Adipocyte (in vitro differentiated cells): ENCODE data around the gene NKX1-1.

Experiments used
- DNase-seq: peaks from one replicate; pipeline ENCODE4 v3.0.0-alpha.2; 2015; ENCODE audit warnings: low read depth
- H3K27me3 ChIP-seq: replicated peaks from 2 replicates; pipeline ENCODE4 v1.7.0; 2013; ENCODE audit warnings: mild to moderate bottlenecking, low read length, moderate library complexity; ENCODE audit not compliant: control insufficient read depth, insufficient read depth
- H3K36me3 ChIP-seq: 2 replicates; pipeline ENCODE4 v1.7.0; 2013; ENCODE audit warnings: low read length, mild to moderate bottlenecking, moderate library complexity; ENCODE audit not compliant: control insufficient read depth, insufficient read depth, severe bottlenecking
- H3K4me1 ChIP-seq: 2 replicates; pipeline ENCODE4 v1.7.0; 2013; ENCODE audit warnings: mild to moderate bottlenecking, low read length, moderate library complexity; ENCODE audit not compliant: control insufficient read depth, insufficient read depth
- H3K4me3 ChIP-seq: 2 replicates; pipeline ENCODE4 v1.7.0; 2013; ENCODE audit warnings: mild to moderate bottlenecking, low read length, moderate library complexity
- H3K9ac ChIP-seq: 2 replicates; pipeline ENCODE4 v1.7.0; 2013; ENCODE audit warnings: mild to moderate bottlenecking, low read length, moderate library complexity
- H3K9me3 ChIP-seq: 2 replicates; pipeline ENCODE4 v1.7.0; 2013; ENCODE audit warnings: mild to moderate bottlenecking, low read length, moderate library complexity; ENCODE audit not compliant: control insufficient read depth

The NKX1-1 gene

DNA sequence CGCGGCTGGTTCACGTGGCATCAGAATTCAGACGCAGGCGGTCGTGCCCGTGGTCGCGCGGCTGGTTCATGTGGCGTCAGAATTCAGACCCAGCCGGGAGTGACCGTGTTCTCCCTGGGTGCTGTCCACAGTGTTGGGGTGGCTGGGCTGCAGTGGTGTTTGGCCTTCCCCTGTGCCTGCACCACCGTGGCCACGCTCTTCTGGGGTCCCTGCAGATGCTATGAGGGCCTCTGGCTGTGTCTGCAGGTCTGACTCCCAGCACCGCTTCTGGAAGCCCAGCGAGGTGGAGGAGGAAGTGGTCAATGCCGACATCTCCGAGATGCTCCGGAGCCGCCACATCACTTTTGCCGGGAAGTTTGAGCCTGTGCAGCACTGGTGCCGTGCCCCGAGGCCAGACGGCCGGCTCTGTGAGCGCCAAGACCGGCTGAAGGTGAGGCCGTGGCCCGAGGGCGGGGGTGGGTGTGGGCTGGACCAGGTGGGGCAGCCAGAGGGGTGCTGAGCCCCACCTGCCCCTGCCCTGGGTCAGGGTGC is 26.4 kb downstream of the NKX1-1 start:
- no peaks in the 10 kb centered on the region for H3K9me3 ChIP-seq
- DNase-seq = no peak
- no peaks in the 10 kb centered on the region for H3K27me3 ChIP-seq

DNA sequence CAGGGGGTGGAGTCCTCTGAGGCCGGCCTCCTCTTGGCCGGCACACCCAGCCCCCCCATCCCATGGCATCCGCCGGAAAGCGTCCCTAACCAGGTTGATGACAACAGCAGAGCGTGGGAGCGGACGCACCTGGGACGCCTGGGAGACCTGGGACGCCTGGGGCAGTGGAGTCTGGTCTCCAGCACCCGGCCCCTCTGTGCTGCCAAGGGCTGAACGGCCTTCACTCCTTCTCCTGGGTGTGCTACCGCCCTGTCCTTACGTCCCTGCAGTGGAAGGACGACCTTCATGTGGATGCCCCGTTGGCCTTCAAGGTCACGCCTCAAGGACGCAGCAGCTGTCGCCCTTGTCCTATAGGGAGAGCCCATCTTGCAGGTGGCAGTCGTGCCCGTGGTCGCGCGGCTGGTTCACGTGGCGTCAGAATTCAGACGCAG is 26.9 kb downstream of the NKX1-1 start:
- H3K4me1 ChIP-seq = no peaks in the 10 kb centered on the region
- DNase-seq = no peak
- no peaks in the 10 kb centered on the region for H3K27me3 ChIP-seq
- no peaks in the 10 kb centered on the region for H3K9me3 ChIP-seq
- H3K4me3 ChIP-seq = no peak overlapping the region
- peaks cover 27% of the 10 kb centered on the region for H3K36me3 ChIP-seq
- no peak overlapping the region for H3K9ac ChIP-seq

More for the DNA sequence above, 26.4 kb downstream of the NKX1-1 start:
- no peak overlapping the region for H3K4me3 ChIP-seq
- no peaks in the 10 kb centered on the region for H3K4me1 ChIP-seq
- H3K9ac ChIP-seq = no peak overlapping the region
- H3K36me3 ChIP-seq = peaks cover 22% of the 10 kb centered on the region

DNA sequence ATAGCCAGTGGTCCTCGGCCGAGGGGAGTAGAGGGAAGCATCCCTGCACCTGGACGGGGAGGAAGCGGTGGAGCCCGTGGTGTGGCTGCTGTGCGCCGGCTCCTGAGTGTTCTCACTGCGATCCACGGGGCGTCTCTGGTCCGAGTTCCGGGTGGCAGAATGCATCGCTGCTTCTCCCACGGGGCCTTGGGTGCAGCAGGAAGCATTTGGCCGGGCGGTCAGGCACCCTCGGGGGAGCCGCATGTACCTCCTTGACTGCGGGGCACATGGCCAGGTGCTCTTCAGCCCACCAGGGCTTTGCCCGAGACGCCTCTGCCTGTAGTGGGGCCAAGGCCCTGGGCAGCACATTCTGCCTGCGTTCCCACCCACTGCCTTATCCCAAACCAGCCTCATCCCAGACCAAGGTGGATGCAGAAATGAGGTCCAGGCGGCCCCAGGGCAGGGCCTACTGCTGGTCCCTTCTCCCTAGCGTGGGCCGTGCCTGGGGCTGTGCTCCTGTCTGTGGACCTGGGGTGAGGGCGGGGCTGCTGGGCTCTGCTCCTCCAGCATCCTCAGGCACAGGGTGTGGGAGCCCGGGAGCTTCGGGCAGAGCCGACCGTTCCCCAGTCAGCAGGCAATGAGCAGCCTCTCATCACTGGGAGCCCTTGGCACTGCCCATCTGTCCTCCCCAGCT is 27.5 kb downstream of the NKX1-1 start:
- H3K9me3 ChIP-seq = no peaks in the 10 kb centered on the region
- DNase-seq = no peak
- no peak overlapping the region for H3K9ac ChIP-seq
- no peak overlapping the region for H3K4me3 ChIP-seq
- H3K4me1 ChIP-seq = no peaks in the 10 kb centered on the region
- peaks cover 25% of the 10 kb centered on the region for H3K36me3 ChIP-seq
- no peaks in the 10 kb centered on the region for H3K27me3 ChIP-seq

DNA sequence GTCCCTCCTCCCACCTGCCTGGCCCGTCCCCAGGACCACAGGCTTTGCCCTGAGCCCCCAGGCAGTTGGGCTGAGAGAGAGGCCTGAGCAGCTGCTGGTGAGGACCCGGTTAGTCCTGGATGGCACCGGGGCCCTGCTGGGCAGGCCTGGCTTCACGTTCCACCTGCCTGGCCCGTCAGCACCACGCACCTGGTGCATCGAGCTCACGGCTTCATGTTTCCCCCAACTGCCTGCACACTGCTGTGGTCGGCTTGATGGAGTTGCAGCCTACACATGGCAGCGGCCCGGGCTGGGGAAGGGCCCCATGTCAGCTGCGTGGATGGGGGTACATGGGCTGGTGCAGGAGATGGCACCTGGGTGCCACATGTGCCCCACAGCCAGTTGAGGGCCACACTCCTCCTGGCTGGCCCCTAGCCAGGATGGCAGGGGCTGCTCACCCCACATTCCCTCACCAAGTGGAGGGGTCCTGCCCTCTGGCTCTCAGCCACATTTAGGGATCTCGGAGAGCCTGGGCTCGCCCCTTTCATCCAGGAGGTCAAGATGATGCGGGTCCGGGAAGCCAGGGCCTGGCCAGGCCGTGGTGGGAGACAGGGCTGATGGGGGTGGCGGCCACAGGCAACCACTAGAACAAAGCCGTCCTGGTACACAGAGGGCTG is 28.5 kb downstream of the NKX1-1 start:
- Histone ChIP-seq H3K4me3 (no peak overlapping the region), H3K36me3 (peaks cover 27% of the 10 kb centered on the region), H3K27me3 (no peaks in the 10 kb centered on the region), H3K9ac (no peak overlapping the region), H3K9me3 (no peaks in the 10 kb centered on the region), H3K4me1 (no peaks in the 10 kb centered on the region)
- no peak for DNase-seq

DNA sequence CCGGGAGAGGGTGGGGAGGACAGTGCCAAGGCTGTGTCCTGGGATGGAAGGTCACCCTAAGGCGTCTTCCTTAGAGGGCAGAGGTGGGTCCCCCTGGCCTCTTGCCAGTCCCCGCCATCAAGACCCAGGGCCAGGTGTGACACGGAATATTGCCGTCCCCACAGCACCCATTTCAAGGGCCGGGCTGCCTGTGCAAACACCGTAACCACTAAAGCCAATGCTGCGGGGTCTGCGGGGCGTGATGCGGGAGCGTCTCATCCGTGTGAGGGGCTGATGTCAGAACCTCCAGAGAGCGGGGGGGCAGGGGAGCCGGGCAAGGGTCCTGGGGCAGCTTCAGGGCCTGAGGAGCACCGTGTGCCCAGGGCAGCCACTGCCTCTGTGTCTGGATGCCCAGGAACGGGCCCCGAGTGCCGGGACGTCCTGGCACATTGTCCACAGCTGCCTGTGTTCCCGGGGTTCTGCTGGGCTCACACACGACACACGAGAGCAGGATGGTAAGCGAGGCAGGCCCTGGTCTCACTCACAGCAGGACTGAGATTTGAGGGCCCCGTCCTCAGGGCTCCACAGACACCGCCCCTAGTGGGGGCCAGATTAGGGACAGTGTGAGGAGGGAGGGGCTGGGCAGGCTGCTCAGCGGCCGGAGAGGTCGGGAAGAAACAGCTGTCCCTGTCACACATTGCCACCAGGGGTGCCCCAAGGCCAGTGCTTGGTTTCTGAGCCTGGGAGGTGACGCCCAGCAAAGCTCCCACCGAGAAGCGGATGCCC is 29.2 kb downstream of the NKX1-1 start:
- Histone ChIP-seq H3K9ac (no peak overlapping the region), H3K27me3 (no peaks in the 10 kb centered on the region), H3K36me3 (peaks cover 27% of the 10 kb centered on the region), H3K4me1 (no peaks in the 10 kb centered on the region), H3K9me3 (no peaks in the 10 kb centered on the region), H3K4me3 (no peak overlapping the region)
- no peak for DNase-seq

DNA sequence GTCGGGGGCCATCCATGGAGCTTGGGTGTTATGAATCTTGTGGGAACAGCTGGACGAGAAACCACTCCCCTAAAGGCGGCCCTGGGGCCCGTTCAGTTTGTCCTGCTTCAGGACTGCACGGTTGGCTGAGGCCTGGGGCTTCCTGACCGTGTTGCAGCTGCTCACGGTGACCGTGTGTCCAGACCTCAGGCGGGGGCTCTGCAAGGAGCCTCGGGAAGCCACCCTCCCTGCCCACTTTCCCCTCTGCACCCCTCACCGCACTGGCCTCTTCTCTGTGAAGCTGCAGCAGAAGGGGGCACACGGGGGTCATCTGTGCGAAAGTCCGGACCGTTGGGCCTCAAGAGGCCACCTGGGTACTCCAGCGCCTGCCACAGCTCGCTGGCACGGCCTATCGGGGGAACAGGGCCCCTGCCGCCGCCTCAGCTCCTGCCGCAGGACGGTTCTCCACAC is 29.8 kb downstream of the NKX1-1 start:
- no peaks in the 10 kb centered on the region for H3K27me3 ChIP-seq
- no peak for DNase-seq

DNA sequence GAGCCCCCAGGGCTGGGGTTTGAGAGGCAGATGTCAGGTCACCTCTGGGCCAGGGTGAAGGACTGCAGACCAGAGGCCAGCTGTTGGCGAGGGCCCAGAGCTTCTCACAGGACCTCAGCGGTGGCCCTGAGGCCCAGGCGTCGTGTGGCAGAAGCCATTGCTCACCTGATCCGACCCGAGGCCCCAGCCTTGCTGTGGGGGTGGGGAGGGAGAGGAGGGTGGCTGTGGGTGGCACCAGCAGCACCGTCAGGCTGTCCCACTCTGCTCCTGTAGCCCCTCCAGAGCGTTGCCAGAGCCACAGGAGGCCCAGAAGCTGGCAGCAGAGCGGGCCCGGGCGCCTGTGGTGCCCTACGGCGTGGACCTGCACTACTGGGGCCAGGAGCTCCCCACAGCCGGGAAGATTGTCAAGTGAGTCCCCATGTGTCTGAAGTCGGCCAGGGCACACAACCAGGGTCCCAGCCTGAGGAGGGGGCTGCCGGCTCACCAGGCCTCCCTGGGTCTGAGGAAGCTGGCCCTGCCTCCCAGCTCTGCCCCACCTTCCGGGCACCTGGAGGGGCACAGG is 30.4 kb downstream of the NKX1-1 start:
- H3K4me3 ChIP-seq = no peak overlapping the region
- H3K9me3 ChIP-seq = no peaks in the 10 kb centered on the region
- H3K27me3 ChIP-seq = no peaks in the 10 kb centered on the region
- no peak for DNase-seq
- no peaks in the 10 kb centered on the region for H3K4me1 ChIP-seq
- H3K36me3 ChIP-seq = peaks cover 29% of the 10 kb centered on the region
- H3K9ac ChIP-seq = no peak overlapping the region

More for the DNA sequence above, 29.8 kb downstream of the NKX1-1 start:
- Histone ChIP-seq H3K4me3 (no peak overlapping the region), H3K36me3 (peaks cover 30% of the 10 kb centered on the region), H3K9ac (no peak overlapping the region), H3K4me1 (no peaks in the 10 kb centered on the region), H3K9me3 (no peaks in the 10 kb centered on the region)

DNA sequence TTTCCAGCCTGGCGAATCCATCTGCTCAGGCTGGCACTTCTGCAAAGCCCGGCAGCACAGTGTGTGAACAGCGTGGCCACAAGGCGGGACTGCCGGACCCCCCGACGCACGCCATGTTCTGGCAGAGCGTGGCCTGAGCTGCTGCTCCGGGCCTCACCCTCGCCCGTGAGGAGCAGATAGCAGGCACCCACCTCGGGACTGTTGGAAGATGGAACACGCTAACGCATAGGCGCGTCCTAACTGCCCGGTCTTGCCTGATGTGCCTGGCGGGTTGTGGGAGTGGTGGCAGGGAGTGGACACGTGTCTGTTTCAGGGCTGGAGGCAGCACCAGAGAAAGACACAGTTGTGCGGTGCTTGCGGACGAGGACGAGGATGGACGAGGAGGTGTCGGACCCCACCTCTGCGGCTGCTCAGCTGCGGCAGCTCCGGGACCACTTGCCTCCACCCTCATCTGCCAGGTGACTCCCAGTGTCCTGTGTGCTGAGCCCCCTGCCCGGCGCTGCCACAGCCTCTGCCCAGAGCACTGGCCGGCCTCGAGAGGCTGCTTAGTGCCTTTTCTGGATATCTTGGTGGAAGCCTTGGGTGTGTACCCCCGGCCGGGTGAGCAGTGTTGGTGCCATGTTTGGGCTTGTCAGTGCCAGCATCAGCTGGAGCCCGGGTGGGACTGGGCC is 31.1 kb downstream of the NKX1-1 start:
- DNase-seq = no peak
- no peak overlapping the region for H3K9ac ChIP-seq
- H3K9me3 ChIP-seq = no peaks in the 10 kb centered on the region
- peaks cover 27% of the 10 kb centered on the region for H3K36me3 ChIP-seq
- no peaks in the 10 kb centered on the region for H3K27me3 ChIP-seq
- no peak overlapping the region for H3K4me3 ChIP-seq
- H3K4me1 ChIP-seq = no peaks in the 10 kb centered on the region

DNA sequence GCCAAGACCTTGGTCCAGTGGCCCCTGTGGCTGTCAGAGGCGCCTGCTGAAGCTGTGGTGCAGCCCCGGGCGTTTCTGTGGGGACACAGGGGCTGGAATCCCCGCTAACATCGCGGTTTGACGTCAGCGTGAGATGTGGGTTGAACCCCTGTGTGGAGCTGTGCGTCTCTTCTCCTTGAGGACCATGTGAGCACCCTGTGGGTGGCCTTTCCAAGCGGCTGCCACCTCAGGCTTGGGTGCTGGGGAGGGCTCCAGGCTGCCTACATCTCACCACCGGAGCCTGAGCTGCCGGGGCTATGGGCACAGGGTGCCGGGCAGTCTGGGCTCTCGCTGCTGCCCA is 31.6 kb downstream of the NKX1-1 start:
- Histone ChIP-seq H3K9ac (no peak overlapping the region), H3K9me3 (no peaks in the 10 kb centered on the region), H3K4me3 (no peak overlapping the region), H3K4me1 (no peaks in the 10 kb centered on the region), H3K36me3 (peaks cover 27% of the 10 kb centered on the region), H3K27me3 (no peaks in the 10 kb centered on the region)
- no peak for DNase-seq

DNA sequence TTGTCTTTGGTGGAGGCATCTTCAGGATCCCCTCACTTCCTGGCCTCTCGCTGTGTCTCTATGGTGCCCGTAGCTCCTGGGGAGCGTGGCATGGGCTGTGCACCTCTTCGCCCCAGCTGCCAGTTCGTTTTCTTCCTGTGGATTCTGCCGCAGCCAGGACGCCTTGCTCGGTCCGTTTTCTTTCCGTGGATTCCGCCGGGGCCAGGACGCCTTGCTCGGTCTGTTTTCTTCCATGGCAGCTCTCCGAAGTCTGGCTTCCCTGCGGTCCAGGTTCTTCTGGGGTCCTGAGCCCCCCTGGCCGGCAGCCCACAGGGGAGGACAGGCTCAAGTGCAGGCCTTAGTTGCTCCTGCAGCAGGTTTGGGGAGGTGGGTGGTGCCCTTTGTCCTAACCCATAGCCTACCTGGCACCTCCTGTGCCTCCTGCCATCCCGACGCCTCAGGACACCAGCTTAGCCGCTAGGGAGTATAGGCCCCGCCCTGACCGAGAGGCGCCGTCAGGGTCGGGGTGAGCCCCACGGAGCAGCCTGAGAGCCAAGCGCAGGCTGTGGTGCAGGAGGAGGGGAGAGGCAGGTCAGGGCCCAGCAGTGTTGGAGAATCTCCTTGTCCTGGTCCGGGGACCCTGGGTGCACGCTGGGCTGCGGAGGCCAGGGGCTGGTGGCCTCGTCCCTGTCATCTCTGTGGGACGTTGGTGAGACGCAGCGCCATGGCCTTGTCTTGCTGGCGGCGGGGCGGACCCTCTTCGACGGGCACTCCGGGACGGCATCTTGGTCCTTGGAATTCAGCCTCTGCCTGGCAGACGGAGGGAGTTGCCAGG is 32.1 kb downstream of the NKX1-1 start:
- Histone ChIP-seq H3K27me3 (no peaks in the 10 kb centered on the region), H3K9me3 (no peaks in the 10 kb centered on the region), H3K36me3 (peaks cover 27% of the 10 kb centered on the region), H3K9ac (no peak overlapping the region), H3K4me1 (no peaks in the 10 kb centered on the region), H3K4me3 (no peak overlapping the region)
- no peak for DNase-seq
